Measurements from ENCODE around the gene ORC3.

- no peak for TF ChIP-seq MAFK (IDR thresholded peaks at IDR 0.05; ENCODE audit: low read depth, low read length)
- no peak for TF ChIP-seq MAZ (IDR thresholded peaks at IDR 0.05; ENCODE audit: borderline replicate concordance, low read depth, low read length)
- no peak for TF ChIP-seq POLR2A (IDR thresholded peaks at IDR 0.05; ENCODE audit: low read depth, low read length)
- no peak for TF ChIP-seq CTCF (conservative IDR thresholded peaks at IDR 0.05; ENCODE audit: low read depth, low read length)
- no peak for TF ChIP-seq RCOR1 (IDR thresholded peaks at IDR 0.05; ENCODE audit: insufficient replicate concordance, low read length)
- TF ChIP-seq USF2 (IDR thresholded peaks at IDR 0.05; ENCODE audit: low read depth, low read length): no peak
- no peak for TF ChIP-seq MXI1 (IDR thresholded peaks at IDR 0.05; ENCODE audit: borderline replicate concordance, low read depth, low read length)
- no peak for TF ChIP-seq SMC3 (IDR thresholded peaks at IDR 0.05; ENCODE audit: low read depth, low read length)
- TF ChIP-seq RAD21 (IDR thresholded peaks at IDR 0.05; ENCODE audit: low read length): no peak
- no peak for TF ChIP-seq RFX5 (IDR thresholded peaks at IDR 0.05; ENCODE audit: low read depth, low read length)
- no peak for TF ChIP-seq ELK1 (IDR thresholded peaks at IDR 0.05; ENCODE audit: borderline replicate concordance, low read depth, low read length)
- no peak for TF ChIP-seq CHD1 (IDR thresholded peaks at IDR 0.05; ENCODE audit: low read depth, low read length)
- no peak for TF ChIP-seq BHLHE40 (IDR thresholded peaks at IDR 0.05; ENCODE audit: low read depth, low read length)
Measured at GRCh38 chr6:87541041-87541440, 48.9 kb upstream of the ORC3 start.

All from IMR-90 (cell line).